HepG2 (cell line): ENCODE measurements around the gene SPOCD1.

Source experiments
- DRAP1 ChIP-seq: IDR thresholded peaks from 2 replicates; pipeline ENCODE4 v1.6.1; 2016; ENCODE audit warnings: missing genetic modification reagents, missing compliant biosample characterization
- EZH2 ChIP-seq: conservative IDR thresholded peaks from 2 replicates; pipeline ENCODE4 v1.6.1; 2012; ENCODE audit warnings: mild to moderate bottlenecking, low read depth, low read length, moderate library complexity
- MED8 ChIP-seq: sonication (generic); formaldehyde crosslinking; IDR thresholded peaks from 2 replicates; pipeline ENCODE4 v1.8.1; 2023; ENCODE audit warnings: mild to moderate bottlenecking, missing genetic modification reagents; ENCODE audit not compliant: insufficient replicate concordance
- NR1H2 ChIP-seq: sonication (generic); formaldehyde crosslinking; IDR thresholded peaks from 2 replicates; pipeline ENCODE4 v1.8.1; 2022; ENCODE audit warnings: low read depth, missing genetic modification reagents, borderline replicate concordance
- POLR2A ChIP-seq, 2 experiments: IDR thresholded peaks; 2 replicates each; pipeline ENCODE4 v1.6.1; 2011; ENCODE audit warnings: low read depth in 2 of 2, low read length in 2 of 2, mild to moderate bottlenecking in 1 of 2, moderate library complexity in 1 of 2; ENCODE audit not compliant: insufficient read depth in 1 of 2
- POLR2AphosphoS5 ChIP-seq: IDR thresholded peaks from 2 replicates; pipeline ENCODE4 v1.6.1; 2012; ENCODE audit warnings: low read depth, low read length
- RNF2 ChIP-seq: fragments of 450-650 bp; conservative IDR thresholded peaks from 2 replicates; pipeline ENCODE4 v1.6.1; 2016; ENCODE audit warnings: low read depth
- SMAD1 ChIP-seq: sonication (generic); formaldehyde crosslinking; IDR thresholded peaks from 2 replicates; pipeline ENCODE4 v1.4.0; 2020; ENCODE audit warnings: missing genetic modification reagents, low read depth, mild to moderate bottlenecking, borderline replicate concordance
- ZFAT ChIP-seq: sonication (generic); formaldehyde crosslinking; conservative IDR thresholded peaks from 2 replicates; pipeline ENCODE4 v1.8.1; 2023; ENCODE audit warnings: missing genetic modification reagents, inconsistent platforms
- TF ChIP-seq, protein P1 (sequence below), 2 experiments: sonication (generic) in 1 of 2; formaldehyde crosslinking in 1 of 2; IDR thresholded peaks; 2 replicates each; pipeline versions ENCODE4 v1.5.1 to v1.6.1; 2011 to 2020; ENCODE audit warnings: borderline replicate concordance in 1 of 2, low read depth in 1 of 2, low read length in 1 of 2, mild to moderate bottlenecking in 1 of 2, missing genetic modification reagents in 1 of 2, moderate library complexity in 1 of 2
- TF ChIP-seq, protein P2 (sequence below): sonication (generic); formaldehyde crosslinking; IDR thresholded peaks from 2 replicates; pipeline ENCODE4 v1.5.0; 2020; ENCODE audit warnings: mild to moderate bottlenecking, missing genetic modification reagents, moderate library complexity
- TF ChIP-seq, protein P3 (sequence below): sonication (generic); formaldehyde crosslinking; IDR thresholded peaks from 2 replicates; pipeline ENCODE4 v1.4.0; 2020; ENCODE audit warnings: mild to moderate bottlenecking, missing genetic modification reagents
- TF ChIP-seq, protein P4 (sequence below): sonication (generic); formaldehyde crosslinking; IDR thresholded peaks from 2 replicates; pipeline ENCODE4 v1.4.0; 2020; ENCODE audit warnings: missing genetic modification reagents

DNA sequence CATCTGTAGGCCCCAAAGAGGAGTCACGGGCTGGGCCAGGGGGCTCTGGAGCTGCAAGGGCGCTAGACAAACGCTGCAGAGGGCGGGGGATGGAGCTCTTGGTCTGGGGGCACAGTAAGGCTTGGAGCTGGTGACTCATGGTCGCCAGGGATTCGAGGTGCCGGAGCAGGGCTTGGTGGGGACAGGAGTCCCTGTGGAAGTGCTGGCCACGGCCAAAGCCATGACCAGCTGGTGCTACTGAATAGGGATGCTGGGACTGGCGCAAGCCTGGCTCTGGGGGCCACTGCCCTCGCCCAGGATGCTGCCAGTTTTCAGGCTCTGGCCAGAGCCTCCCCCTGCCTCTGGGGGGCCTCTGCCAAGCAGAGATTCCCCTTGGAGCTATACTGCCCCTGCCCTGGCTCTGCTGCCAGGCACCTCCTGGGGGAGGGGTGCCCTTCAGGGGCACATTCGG lies 25.2 kb downstream of the SPOCD1 start:
- TF ChIP-seq, protein P1, sequence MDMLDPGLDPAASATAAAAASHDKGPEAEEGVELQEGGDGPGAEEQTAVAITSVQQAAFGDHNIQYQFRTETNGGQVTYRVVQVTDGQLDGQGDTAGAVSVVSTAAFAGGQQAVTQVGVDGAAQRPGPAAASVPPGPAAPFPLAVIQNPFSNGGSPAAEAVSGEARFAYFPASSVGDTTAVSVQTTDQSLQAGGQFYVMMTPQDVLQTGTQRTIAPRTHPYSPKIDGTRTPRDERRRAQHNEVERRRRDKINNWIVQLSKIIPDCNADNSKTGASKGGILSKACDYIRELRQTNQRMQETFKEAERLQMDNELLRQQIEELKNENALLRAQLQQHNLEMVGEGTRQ (IDR thresholded peaks at IDR 0.05; ENCODE audit: low read depth, low read length): no peak
- TF ChIP-seq, protein P1 (CRISPR knock-in tag; IDR thresholded peaks at IDR 0.05; ENCODE audit: borderline replicate concordance): no peak
- TF ChIP-seq, protein P2, sequence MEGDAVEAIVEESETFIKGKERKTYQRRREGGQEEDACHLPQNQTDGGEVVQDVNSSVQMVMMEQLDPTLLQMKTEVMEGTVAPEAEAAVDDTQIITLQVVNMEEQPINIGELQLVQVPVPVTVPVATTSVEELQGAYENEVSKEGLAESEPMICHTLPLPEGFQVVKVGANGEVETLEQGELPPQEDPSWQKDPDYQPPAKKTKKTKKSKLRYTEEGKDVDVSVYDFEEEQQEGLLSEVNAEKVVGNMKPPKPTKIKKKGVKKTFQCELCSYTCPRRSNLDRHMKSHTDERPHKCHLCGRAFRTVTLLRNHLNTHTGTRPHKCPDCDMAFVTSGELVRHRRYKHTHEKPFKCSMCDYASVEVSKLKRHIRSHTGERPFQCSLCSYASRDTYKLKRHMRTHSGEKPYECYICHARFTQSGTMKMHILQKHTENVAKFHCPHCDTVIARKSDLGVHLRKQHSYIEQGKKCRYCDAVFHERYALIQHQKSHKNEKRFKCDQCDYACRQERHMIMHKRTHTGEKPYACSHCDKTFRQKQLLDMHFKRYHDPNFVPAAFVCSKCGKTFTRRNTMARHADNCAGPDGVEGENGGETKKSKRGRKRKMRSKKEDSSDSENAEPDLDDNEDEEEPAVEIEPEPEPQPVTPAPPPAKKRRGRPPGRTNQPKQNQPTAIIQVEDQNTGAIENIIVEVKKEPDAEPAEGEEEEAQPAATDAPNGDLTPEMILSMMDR: no peak
- TF ChIP-seq EZH2 (no peak), MED8 (CRISPR knock-in tag) (no peak), POLR2A (IDR thresholded peaks at IDR 0.05; ENCODE audit: insufficient read depth in 1 of 2, low read depth in 2 of 2, low read length in 2 of 2) (no peak), RNF2 (no peak), SMAD1 (CRISPR knock-in tag) (no peak), ZFAT (no peak), POLR2AphosphoS5 (no peak), NR1H2 (CRISPR knock-in tag) (no peak), DRAP1 (CRISPR knock-in tag) (no peak)
- TF ChIP-seq, protein P3, sequence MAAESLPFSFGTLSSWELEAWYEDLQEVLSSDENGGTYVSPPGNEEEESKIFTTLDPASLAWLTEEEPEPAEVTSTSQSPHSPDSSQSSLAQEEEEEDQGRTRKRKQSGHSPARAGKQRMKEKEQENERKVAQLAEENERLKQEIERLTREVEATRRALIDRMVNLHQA: no peak
- TF ChIP-seq, protein P4, sequence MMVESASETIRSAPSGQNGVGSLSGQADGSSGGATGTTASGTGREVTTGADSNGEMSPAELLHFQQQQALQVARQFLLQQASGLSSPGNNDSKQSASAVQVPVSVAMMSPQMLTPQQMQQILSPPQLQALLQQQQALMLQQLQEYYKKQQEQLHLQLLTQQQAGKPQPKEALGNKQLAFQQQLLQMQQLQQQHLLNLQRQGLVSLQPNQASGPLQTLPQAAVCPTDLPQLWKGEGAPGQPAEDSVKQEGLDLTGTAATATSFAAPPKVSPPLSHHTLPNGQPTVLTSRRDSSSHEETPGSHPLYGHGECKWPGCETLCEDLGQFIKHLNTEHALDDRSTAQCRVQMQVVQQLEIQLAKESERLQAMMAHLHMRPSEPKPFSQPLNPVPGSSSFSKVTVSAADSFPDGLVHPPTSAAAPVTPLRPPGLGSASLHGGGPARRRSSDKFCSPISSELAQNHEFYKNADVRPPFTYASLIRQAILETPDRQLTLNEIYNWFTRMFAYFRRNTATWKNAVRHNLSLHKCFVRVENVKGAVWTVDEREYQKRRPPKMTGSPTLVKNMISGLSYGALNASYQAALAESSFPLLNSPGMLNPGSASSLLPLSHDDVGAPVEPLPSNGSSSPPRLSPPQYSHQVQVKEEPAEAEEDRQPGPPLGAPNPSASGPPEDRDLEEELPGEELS: no peak
